Natural killer cell (primary cell): Measurements from ENCODE around the gene PCSK7. TPM values are rescaled to one million over a fixed set of nuclear protein-coding genes. Genes with fewer than 3 reads are reported as not detected.
A peak's percentile ranks its signal among the peaks of the same experiment; 100 is the strongest.

Experiments used
- ATAC-seq, 3 donors: fragments of 150-1000 bp in 2 of 3; fragments of 200-7000 bp in 1 of 3; cut with Tn5 transposase; 1 replicate in 1 of 3; 2 replicates in 2 of 3; pipeline ENCODE4 v1.10.0; 2021; ENCODE audit warnings: mild to moderate bottlenecking in 2 of 3, moderate library complexity in 2 of 3
- DNase-seq, 2 donors: peaks; one replicate each; pipeline versions ENCODE4 v3.0.0 to v3.0.0-alpha.2; 2013 to 2021; ENCODE audit warnings: mixed read lengths in 1 of 2
- H3K27ac ChIP-seq: one replicate; pipeline ENCODE4 v1.5.1; 2013; ENCODE audit warnings: mild to moderate bottlenecking, low read length
- H3K27me3 ChIP-seq: one replicate; pipeline ENCODE4 v1.6.1; 2013; ENCODE audit warnings: low read length; ENCODE audit not compliant: control insufficient read depth, insufficient read depth
- H3K36me3 ChIP-seq: one replicate; pipeline ENCODE4 v1.6.1; 2013; ENCODE audit warnings: low read length; ENCODE audit not compliant: control insufficient read depth, insufficient read depth
- H3K4me1 ChIP-seq: one replicate; pipeline ENCODE4 v1.6.1; 2013; ENCODE audit warnings: low read length; ENCODE audit not compliant: control insufficient read depth, insufficient read depth
- H3K4me3 ChIP-seq: one replicate; pipeline ENCODE4 v1.5.1; 2013; ENCODE audit warnings: low read length
- H3K9me3 ChIP-seq: one replicate; pipeline ENCODE4 v1.6.1; 2013; ENCODE audit warnings: low read length; ENCODE audit not compliant: control insufficient read depth, insufficient read depth
- H3K27ac Mint-ChIP-seq, 2 donors: one replicate each; pipeline ENCODE4 v1.8.0; 2022; ENCODE audit warnings: mild to moderate bottlenecking in 2 of 2, mixed read lengths in 2 of 2, moderate library complexity in 1 of 2
- H3K27me3 Mint-ChIP-seq, 2 donors: one replicate each; pipeline ENCODE4 v1.8.0; 2022; ENCODE audit warnings: low read depth in 2 of 2, mixed read lengths in 2 of 2
- H3K36me3 Mint-ChIP-seq: one replicate; pipeline ENCODE4 v1.8.0; 2022; ENCODE audit warnings: mixed read lengths
- H3K4me1 Mint-ChIP-seq, 2 donors: one replicate each; pipeline ENCODE4 v1.8.0; 2022; ENCODE audit warnings: mixed read lengths in 2 of 2
- H3K4me3 Mint-ChIP-seq: one replicate; pipeline ENCODE4 v1.8.0; 2022; ENCODE audit warnings: mild to moderate bottlenecking, moderate library complexity, mixed read lengths
- H3K9me3 Mint-ChIP-seq, 2 donors: one replicate each; pipeline ENCODE4 v1.8.0; 2022; ENCODE audit warnings: mixed read lengths in 2 of 2
- WGBS: methylation state at CpG from one replicate; pipeline ENCODE4 v1.1.7; 2013; ENCODE audit warnings: missing lambda C conversion rate; ENCODE audit not compliant: insufficient coverage; 5-methylcytosine and 5-hydroxymethylcytosine counted together
- intact Hi-C: fragments of 100-400 bp; cut with micrococcal nuclease; formaldehyde crosslinking; loops from one replicate; pipeline ENCODE4 v1.14.2; 2022
- total RNA-seq, 4 donors: library from RNA; stranded (reverse); fragments of 120-200 nt in 1 of 4; gene quantifications; one replicate each; pipeline versions ENCODE4 v1.2.3 to v1.2.4, GENCODE V29; 2013 to 2022
- TF ChIP-seq, protein P1 (sequence below): fragments of 200-600 bp; IDR thresholded peaks from one replicate; pipeline ENCODE4 v1.8.0; 2022; ENCODE audit warnings: antibody characterized with exemption

PCSK7 gene
- total RNA-seq, 3 donors from 2014 or later (not counting 1 experiment from before 2014, with no cell fraction given) = 397 to 471 (median 441) TPM

DNA sequence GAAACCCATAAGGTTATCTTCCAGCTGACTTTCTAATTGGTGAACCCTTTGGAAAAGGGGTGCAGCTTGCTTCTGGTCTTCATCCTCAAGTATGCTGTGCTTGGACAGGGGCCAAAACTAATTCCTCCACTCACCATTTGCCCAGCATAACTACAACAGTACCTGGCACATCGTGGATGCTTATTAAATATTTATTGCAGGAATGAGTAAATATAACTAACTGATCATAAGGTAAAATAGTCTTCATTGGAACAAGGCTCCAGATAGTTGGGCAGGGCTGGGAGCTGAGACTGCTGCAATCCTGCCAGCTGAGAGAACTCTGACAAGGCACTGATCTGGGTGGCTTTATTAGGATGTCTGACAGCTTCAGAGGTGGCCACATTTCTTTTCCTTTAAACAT is 55.7 kb downstream of the PCSK7 start:
- intact Hi-C loops = no loop called here
- WGBS = no CpG with 5 or more reads among the region's 1 CpG
- H3K4me1 Mint-ChIP-seq = peaks cover 35 to 39% of the 10 kb centered on the region in 2 donors
- Histone ChIP-seq H3K27me3 (no peaks in the 10 kb centered on the region), H3K36me3 (peaks cover 4% of the 10 kb centered on the region), H3K27ac (no peak overlapping the region), H3K4me3 (no peak overlapping the region), H3K9me3 (no peaks in the 10 kb centered on the region), H3K4me1 (peaks cover 33% of the 10 kb centered on the region)
- no peak for DNase-seq
- H3K9me3 Mint-ChIP-seq = no peaks in the 10 kb centered on the region
- no peaks in the 10 kb centered on the region for H3K36me3 Mint-ChIP-seq
- H3K4me3 Mint-ChIP-seq = no peak overlapping the region
- H3K27me3 Mint-ChIP-seq = no peaks in the 10 kb centered on the region
- TF ChIP-seq, protein P1, sequence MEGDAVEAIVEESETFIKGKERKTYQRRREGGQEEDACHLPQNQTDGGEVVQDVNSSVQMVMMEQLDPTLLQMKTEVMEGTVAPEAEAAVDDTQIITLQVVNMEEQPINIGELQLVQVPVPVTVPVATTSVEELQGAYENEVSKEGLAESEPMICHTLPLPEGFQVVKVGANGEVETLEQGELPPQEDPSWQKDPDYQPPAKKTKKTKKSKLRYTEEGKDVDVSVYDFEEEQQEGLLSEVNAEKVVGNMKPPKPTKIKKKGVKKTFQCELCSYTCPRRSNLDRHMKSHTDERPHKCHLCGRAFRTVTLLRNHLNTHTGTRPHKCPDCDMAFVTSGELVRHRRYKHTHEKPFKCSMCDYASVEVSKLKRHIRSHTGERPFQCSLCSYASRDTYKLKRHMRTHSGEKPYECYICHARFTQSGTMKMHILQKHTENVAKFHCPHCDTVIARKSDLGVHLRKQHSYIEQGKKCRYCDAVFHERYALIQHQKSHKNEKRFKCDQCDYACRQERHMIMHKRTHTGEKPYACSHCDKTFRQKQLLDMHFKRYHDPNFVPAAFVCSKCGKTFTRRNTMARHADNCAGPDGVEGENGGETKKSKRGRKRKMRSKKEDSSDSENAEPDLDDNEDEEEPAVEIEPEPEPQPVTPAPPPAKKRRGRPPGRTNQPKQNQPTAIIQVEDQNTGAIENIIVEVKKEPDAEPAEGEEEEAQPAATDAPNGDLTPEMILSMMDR = no peak
- no peak overlapping the region for H3K27ac Mint-ChIP-seq
- no peak for ATAC-seq

DNA sequence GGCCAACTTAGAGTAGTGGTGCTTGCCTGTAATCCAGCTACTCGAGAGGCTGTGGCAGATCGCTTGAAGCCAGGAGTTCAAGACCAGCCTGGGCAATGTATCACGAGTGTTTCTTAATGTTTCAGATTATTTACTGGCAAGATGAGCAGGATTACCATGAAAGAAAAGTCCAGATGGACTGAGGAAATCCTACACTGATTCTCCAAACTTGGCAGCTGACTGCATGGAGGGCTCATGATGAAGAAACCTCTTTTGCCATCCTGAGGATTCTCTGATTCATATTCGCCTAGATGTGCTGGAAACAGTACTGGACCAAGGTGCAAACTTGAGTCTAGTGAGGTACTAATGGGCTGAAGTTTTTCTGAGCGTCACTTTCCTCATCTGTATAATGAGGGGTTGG is 56.1 kb downstream of the PCSK7 start:
- no peaks in the 10 kb centered on the region for H3K36me3 Mint-ChIP-seq
- ATAC-seq = no peak
- H3K9me3 Mint-ChIP-seq = no peaks in the 10 kb centered on the region
- Histone ChIP-seq H3K4me1 (peaks cover 29% of the 10 kb centered on the region), H3K36me3 (peaks cover 6% of the 10 kb centered on the region), H3K4me3 (no peak overlapping the region), H3K27ac (no peak overlapping the region), H3K9me3 (no peaks in the 10 kb centered on the region), H3K27me3 (no peaks in the 10 kb centered on the region)
- H3K4me1 Mint-ChIP-seq = peaks cover 31 to 35% of the 10 kb centered on the region in 2 donors
- 97% methylated on average over 5 of the region's 5 CpGs for WGBS
- H3K27me3 Mint-ChIP-seq = no peaks in the 10 kb centered on the region
- DNase-seq = no peak
- intact Hi-C loops = no loop called here
- TF ChIP-seq, protein P1 = no peak
- no peak overlapping the region for H3K27ac Mint-ChIP-seq
- H3K4me3 Mint-ChIP-seq = no peak overlapping the region

DNA sequence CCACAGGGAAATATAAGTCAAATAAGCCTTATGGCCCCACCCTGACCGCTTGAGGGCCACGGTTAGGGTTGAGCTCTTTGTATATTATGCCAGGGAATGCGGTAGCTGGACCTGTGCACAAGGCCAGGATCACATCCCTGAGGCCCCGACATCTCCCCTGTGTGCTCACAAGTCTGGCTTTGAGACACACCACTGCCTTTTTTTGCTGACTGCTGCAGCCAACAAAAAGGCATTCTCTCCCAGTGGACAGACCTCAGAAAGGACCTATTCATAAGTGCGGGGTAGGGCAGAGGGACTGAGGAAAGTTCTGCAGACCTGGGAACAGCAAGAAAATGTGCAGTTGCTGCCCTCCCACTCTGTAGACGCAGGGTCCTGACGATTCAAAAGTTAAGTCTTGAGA is 56.8 kb downstream of the PCSK7 start:
- Histone ChIP-seq H3K9me3 (no peaks in the 10 kb centered on the region), H3K27ac (no peak overlapping the region), H3K4me1 (peaks cover 22% of the 10 kb centered on the region), H3K4me3 (no peak overlapping the region), H3K27me3 (no peaks in the 10 kb centered on the region), H3K36me3 (peaks cover 7% of the 10 kb centered on the region)
- Mint-ChIP-seq H3K36me3 (no peaks in the 10 kb centered on the region), H3K4me3 (no peak overlapping the region), H3K4me1 (peaks cover 25 to 30% of the 10 kb centered on the region in 2 donors), H3K9me3 (no peaks in the 10 kb centered on the region), H3K27me3 (no peaks in the 10 kb centered on the region), H3K27ac (no peak overlapping the region)
- TF ChIP-seq, protein P1 = no peak
- ATAC-seq (no peak), DNase-seq (no peak)
- intact Hi-C loops = no loop called here
- 91% methylated on average over 7 of the region's 7 CpGs for WGBS

DNA sequence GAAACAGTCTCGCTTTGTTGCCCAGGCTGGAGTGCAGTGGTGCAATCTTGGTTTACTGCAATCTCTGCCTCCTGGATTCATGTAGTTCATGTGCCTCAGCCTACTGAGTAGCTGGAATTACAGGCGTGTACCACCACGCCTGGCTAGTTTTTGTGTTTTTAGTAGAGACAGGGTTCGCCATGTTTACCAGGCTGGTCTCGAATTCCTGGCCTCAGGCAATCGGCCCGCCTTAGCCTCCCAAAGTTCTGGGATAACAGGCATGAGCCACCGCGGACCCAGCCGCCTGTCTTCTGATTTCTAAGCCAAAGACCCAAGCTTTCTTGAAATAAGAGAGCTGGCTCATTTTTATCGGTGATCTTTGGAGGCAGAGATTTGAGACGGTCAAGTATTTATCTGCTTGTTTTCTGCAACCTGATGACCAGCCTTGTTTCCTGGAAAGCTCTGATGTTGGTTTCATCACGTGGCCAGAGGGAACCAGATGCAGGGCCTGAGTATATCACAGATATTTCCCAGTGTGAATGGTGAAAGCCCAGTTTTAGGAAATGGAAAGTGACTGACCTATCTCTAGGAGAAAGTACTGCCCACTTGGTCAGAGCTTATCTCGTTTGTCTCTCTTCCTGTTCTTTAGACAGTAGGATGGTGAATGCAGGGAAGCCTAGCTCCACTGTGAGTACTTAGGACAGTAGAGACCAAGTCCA is 59.0 kb downstream of the PCSK7 start:
- 81% methylated on average over 14 of the region's 14 CpGs for WGBS
- H3K9me3 Mint-ChIP-seq = no peaks in the 10 kb centered on the region
- H3K27ac Mint-ChIP-seq = peak overlapping the region in 1 of 2 donors; percentile 79
- Histone ChIP-seq H3K9me3 (no peaks in the 10 kb centered on the region), H3K27me3 (no peaks in the 10 kb centered on the region), H3K4me1 (peaks cover 5% of the 10 kb centered on the region), H3K27ac (peak overlapping the region; percentile 14), H3K36me3 (peaks cover 21% of the 10 kb centered on the region), H3K4me3 (no peak overlapping the region)
- no peak for DNase-seq
- H3K4me1 Mint-ChIP-seq = peaks cover 10 to 11% of the 10 kb centered on the region in 2 donors
- intact Hi-C loops = no loop called here
- ATAC-seq = no peak
- H3K27me3 Mint-ChIP-seq = no peaks in the 10 kb centered on the region
- TF ChIP-seq, protein P1 = no peak
- no peaks in the 10 kb centered on the region for H3K36me3 Mint-ChIP-seq
- no peak overlapping the region for H3K4me3 Mint-ChIP-seq
